Subcutaneous abdominal adipose tissue (tissue), 5 donors: ENCODE results near the gene RMDN2.

ENCODE experiments used
- H3K27ac ChIP-seq: one replicate; pipeline ENCODE4 v1.7.0; 2013; ENCODE audit warnings: low read depth, mild to moderate bottlenecking, inconsistent platforms, low read length, moderate library complexity
- H3K27me3 ChIP-seq, 5 donors: one replicate each; pipeline ENCODE4 v1.7.0; 2013; ENCODE audit warnings: low read length in 5 of 5, inconsistent platforms in 1 of 5; ENCODE audit not compliant: control insufficient read depth in 5 of 5, insufficient read depth in 4 of 5
- H3K36me3 ChIP-seq, 5 donors: one replicate each; pipeline ENCODE4 v1.7.0; 2013; ENCODE audit warnings: low read length in 5 of 5; ENCODE audit not compliant: control insufficient read depth in 5 of 5, insufficient read depth in 5 of 5
- H3K4me1 ChIP-seq, 5 donors: one replicate each; pipeline ENCODE4 v1.7.0; 2013; ENCODE audit warnings: low read length in 5 of 5, mild to moderate bottlenecking in 3 of 5, moderate library complexity in 1 of 5; ENCODE audit not compliant: control insufficient read depth in 5 of 5, insufficient read depth in 5 of 5
- H3K4me3 ChIP-seq, 5 donors: one replicate each; pipeline ENCODE4 v1.7.0; 2013; ENCODE audit warnings: low read length in 5 of 5, low read depth in 1 of 5
- H3K9ac ChIP-seq, 5 donors: one replicate each; pipeline ENCODE4 v1.7.0; 2013; ENCODE audit warnings: low read length in 5 of 5, mild to moderate bottlenecking in 4 of 5, moderate library complexity in 3 of 5
- H3K9me3 ChIP-seq, 5 donors: one replicate each; pipeline ENCODE4 v1.7.0; 2013; ENCODE audit warnings: low read length in 5 of 5; ENCODE audit not compliant: control insufficient read depth in 5 of 5
- donor health status: healthy.
- donor health status: healthy.
- donor health status: healthy.
- donor health status: healthy.
- donor health status: healthy.

RMDN2 gene

GRCh38 chr2:37982847-37983246, 57.8 kb downstream of the RMDN2 start:
- no peaks in the 10 kb centered on the region for H3K36me3 ChIP-seq
- peaks cover 0 to 4% (median 4%) of the 10 kb centered on the region in 5 donors for H3K4me1 ChIP-seq
- H3K4me3 ChIP-seq = no peak overlapping the region
- no peaks in the 10 kb centered on the region for H3K9me3 ChIP-seq
- H3K27ac ChIP-seq = no peak overlapping the region
- no peaks in the 10 kb centered on the region for H3K27me3 ChIP-seq
- no peak overlapping the region for H3K9ac ChIP-seq

GRCh38 chr2:37983719-37984118, 58.6 kb downstream of the RMDN2 start:
- H3K4me1 ChIP-seq = peaks cover 0 to 4% (median 4%) of the 10 kb centered on the region in 5 donors
- H3K4me3 ChIP-seq = no peak overlapping the region
- H3K9ac ChIP-seq = no peak overlapping the region
- H3K27ac ChIP-seq = no peak overlapping the region
- no peaks in the 10 kb centered on the region for H3K27me3 ChIP-seq
- H3K36me3 ChIP-seq = no peaks in the 10 kb centered on the region
- no peaks in the 10 kb centered on the region for H3K9me3 ChIP-seq

- no peak overlapping the region for H3K27ac ChIP-seq
- no peaks in the 10 kb centered on the region for H3K9me3 ChIP-seq
- no peak overlapping the region for H3K9ac ChIP-seq
- H3K4me3 ChIP-seq = no peak overlapping the region
- peaks cover 0 to 4% (median 4%) of the 10 kb centered on the region in 5 donors for H3K4me1 ChIP-seq
- H3K36me3 ChIP-seq = no peaks in the 10 kb centered on the region
- no peaks in the 10 kb centered on the region for H3K27me3 ChIP-seq
These were observed 59.1 kb downstream of the RMDN2 start for GRCh38 chr2:37984176-37984575.

GRCh38 chr2:37984589-37984988, 59.5 kb downstream of the RMDN2 start:
- no peaks in the 10 kb centered on the region for H3K36me3 ChIP-seq
- peaks cover 0 to 4% (median 4%) of the 10 kb centered on the region in 5 donors for H3K4me1 ChIP-seq
- no peak overlapping the region for H3K27ac ChIP-seq
- H3K4me3 ChIP-seq = no peak overlapping the region
- H3K27me3 ChIP-seq = no peaks in the 10 kb centered on the region
- H3K9me3 ChIP-seq = no peaks in the 10 kb centered on the region
- no peak overlapping the region for H3K9ac ChIP-seq

- Histone ChIP-seq H3K4me1 (peaks cover 0 to 4% (median 4%) of the 10 kb centered on the region in 5 donors), H3K4me3 (no peak overlapping the region), H3K27me3 (no peaks in the 10 kb centered on the region), H3K9ac (no peak overlapping the region), H3K27ac (no peak overlapping the region), H3K36me3 (no peaks in the 10 kb centered on the region), H3K9me3 (no peaks in the 10 kb centered on the region)
These were observed 60.2 kb downstream of the RMDN2 start for GRCh38 chr2:37985333-37985732.

- Histone ChIP-seq H3K4me1 (peaks cover 0 to 3% (median 2%) of the 10 kb centered on the region in 5 donors), H3K27me3 (no peaks in the 10 kb centered on the region), H3K9me3 (no peaks in the 10 kb centered on the region), H3K4me3 (no peak overlapping the region), H3K36me3 (peaks cover 0 to 4% (median 0%) of the 10 kb centered on the region in 5 donors), H3K27ac (no peak overlapping the region), H3K9ac (no peak overlapping the region)
These were observed 62.1 kb downstream of the RMDN2 start for GRCh38 chr2:37987098-37987775.

- H3K27me3 ChIP-seq = no peaks in the 10 kb centered on the region
- no peak overlapping the region for H3K9ac ChIP-seq
These were observed 67.5 kb downstream of the RMDN2 start for GRCh38 chr2:37992601-37993000.

GRCh38 chr2:37993143-37993542, 68.1 kb downstream of the RMDN2 start:
- no peaks in the 10 kb centered on the region for H3K4me1 ChIP-seq

More at GRCh38 chr2:37992601-37993000, 67.5 kb downstream of the RMDN2 start:
- Histone ChIP-seq H3K4me1 (no peaks in the 10 kb centered on the region), H3K4me3 (no peak overlapping the region), H3K9me3 (no peaks in the 10 kb centered on the region), H3K27ac (no peak overlapping the region), H3K36me3 (peaks cover 0 to 7% (median 0%) of the 10 kb centered on the region in 5 donors)

GRCh38 chr2:37997629-37998028, 72.5 kb downstream of the RMDN2 start:
- Histone ChIP-seq H3K36me3 (peaks cover 0 to 14% (median 4%) of the 10 kb centered on the region in 5 donors), H3K27me3 (no peaks in the 10 kb centered on the region), H3K4me3 (no peak overlapping the region), H3K9me3 (peaks cover 0 to 3% (median 0%) of the 10 kb centered on the region in 5 donors), H3K9ac (no peak overlapping the region), H3K4me1 (no peaks in the 10 kb centered on the region), H3K27ac (no peak overlapping the region)

More at GRCh38 chr2:37993143-37993542, 68.1 kb downstream of the RMDN2 start:
- no peaks in the 10 kb centered on the region for H3K9me3 ChIP-seq
- H3K9ac ChIP-seq = no peak overlapping the region
- no peaks in the 10 kb centered on the region for H3K27me3 ChIP-seq
- no peak overlapping the region for H3K27ac ChIP-seq
- H3K36me3 ChIP-seq = peaks cover 0 to 7% (median 0%) of the 10 kb centered on the region in 5 donors
- no peak overlapping the region for H3K4me3 ChIP-seq

GRCh38 chr2:38000485-38001222, 75.6 kb downstream of the RMDN2 start:
- peaks cover 0 to 11% (median 4%) of the 10 kb centered on the region in 5 donors for H3K36me3 ChIP-seq
- H3K9ac ChIP-seq = no peak overlapping the region
- H3K4me1 ChIP-seq = no peaks in the 10 kb centered on the region
- H3K4me3 ChIP-seq = no peak overlapping the region
- peaks cover 0 to 3% (median 0%) of the 10 kb centered on the region in 5 donors for H3K9me3 ChIP-seq
- no peak overlapping the region for H3K27ac ChIP-seq
- no peaks in the 10 kb centered on the region for H3K27me3 ChIP-seq
